A549 (cell line): ENCODE results near the gene CAPN13.
A peak's percentile ranks its signal among the peaks of the same experiment; 100 is the strongest.

ENCODE experiments used
- CEBPB ChIP-seq, 2 experiments: fragments of >200 bp in 1 of 2; sonication (Bioruptor Twin) in 1 of 2; formaldehyde crosslinking in 1 of 2; IDR thresholded peaks; 2 replicates each; pipeline ENCODE4 v1.6.1; 2012 to 2016
- CTCF ChIP-seq: fragments of >200 bp; sonication (Bioruptor Twin); formaldehyde crosslinking; IDR thresholded peaks from 3 replicates; pipeline ENCODE4 v1.5.1; 2016
- MAX ChIP-seq: IDR thresholded peaks from 2 replicates; pipeline ENCODE4 v1.6.1; 2012
- MAZ ChIP-seq: fragments of 150-350 bp; IDR thresholded peaks from 2 replicates; pipeline ENCODE4 v1.6.1; 2014; ENCODE audit warnings: antibody characterized with exemption, low read depth, low read length, borderline replicate concordance
- MYC ChIP-seq: IDR thresholded peaks from 2 replicates; pipeline ENCODE4 v1.6.1; 2012; ENCODE audit warnings: mild to moderate bottlenecking, inconsistent platforms, low read length, improper control_type of control experiment, borderline replicate concordance
- NR3C1 ChIP-seq: fragments of >200 bp; sonication (Bioruptor Twin); formaldehyde crosslinking; IDR thresholded peaks from 3 replicates; pipeline ENCODE4 v1.6.1; 2017
- RCOR1 ChIP-seq: fragments of 150-350 bp; IDR thresholded peaks from 2 replicates; pipeline ENCODE4 v1.6.1; 2014; ENCODE audit warnings: antibody characterized with exemption, low read length, low read depth
- REST ChIP-seq: fragments of 200-600 bp; sonication (generic); IDR thresholded peaks from 2 replicates; pipeline ENCODE4 v1.6.1; 2016; ENCODE audit warnings: antibody characterized with exemption, mild to moderate bottlenecking, moderate library complexity
- RNF2 ChIP-seq: fragments of 200-600 bp; sonication (generic); IDR thresholded peaks from 2 replicates; pipeline ENCODE4 v1.6.1; 2016; ENCODE audit warnings: low read depth, mild to moderate bottlenecking, antibody characterized with exemption, moderate library complexity, borderline replicate concordance
- USF2 ChIP-seq: fragments of 450-650 bp; IDR thresholded peaks from 2 replicates; pipeline ENCODE4 v1.6.1; 2014; ENCODE audit warnings: antibody characterized with exemption

- TF ChIP-seq CTCF (peak; percentile 96), CEBPB (IDR thresholded peaks at IDR 0.05) (no peak), REST (no peak), NR3C1 (no peak), RCOR1 (no peak), MYC (no peak), RNF2 (no peak), MAX (no peak), MAZ (no peak), USF2 (no peak)
Measured at GRCh38 chr2:30706534-30707303, 100.5 kb downstream of the CAPN13 start.
